HS-5 (cell line): ENCODE measurements around the gene OMA1.

Experiments
- DNase-seq: peaks from one replicate; pipeline ENCODE4 v3.0.0-alpha.2; 2012; ENCODE audit warnings: low read depth

OMA1 gene

GRCh38 chr1:58459911-58460310 lies 86.6 kb downstream of the OMA1 start:
- no peak for DNase-seq

DNA sequence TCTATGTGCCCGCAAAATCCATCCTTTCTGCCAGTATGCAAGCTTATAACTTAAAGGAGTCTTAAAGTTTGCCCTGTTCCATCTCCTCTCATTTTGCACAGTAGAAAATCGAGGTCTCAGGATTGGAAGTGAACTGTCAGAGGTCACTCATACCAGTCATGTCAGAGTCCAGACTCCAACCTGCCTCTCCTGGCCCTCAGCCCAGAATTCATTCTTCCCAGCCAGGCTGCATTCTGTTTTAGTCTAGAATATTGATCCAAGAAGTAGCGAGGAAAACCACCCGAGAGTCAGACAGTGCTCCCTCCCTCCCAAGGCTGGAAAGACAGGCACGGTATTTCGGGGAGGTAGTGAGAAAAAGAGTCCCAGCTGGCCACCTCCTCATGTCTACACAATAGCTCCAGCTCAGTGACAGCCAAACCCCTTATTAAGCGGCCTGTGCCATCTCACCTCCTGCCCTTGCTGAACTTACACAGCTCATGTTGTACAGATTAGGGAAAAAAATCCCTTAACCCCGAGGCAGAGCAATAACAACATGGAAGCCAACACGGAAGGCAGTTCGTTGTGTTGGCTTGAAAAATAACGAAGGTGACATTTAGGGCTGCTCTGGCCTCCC lies 89.4 kb downstream of the OMA1 start:
- DNase-seq, result no peak

DNA sequence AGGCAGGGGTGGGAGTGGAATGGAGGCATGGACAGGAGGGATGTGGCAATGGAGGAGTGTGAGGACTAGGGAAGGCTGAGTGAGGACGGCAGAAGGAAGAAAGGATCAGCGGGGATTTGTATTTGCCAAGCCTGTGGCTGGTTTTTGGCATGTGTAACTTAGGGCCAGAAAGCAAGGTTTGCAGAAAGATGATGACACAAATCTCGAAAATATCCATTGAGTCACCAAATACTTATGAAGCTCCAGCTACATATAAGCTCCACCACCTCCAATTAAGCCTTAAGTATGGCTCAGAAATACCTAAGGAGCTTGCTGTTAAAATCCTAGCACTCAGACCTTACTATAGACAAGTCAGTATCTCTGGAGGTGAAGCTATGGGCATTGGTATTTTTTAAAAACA lies 90.1 kb downstream of the OMA1 start:
- DNase-seq, result peak; percentile 45

DNA sequence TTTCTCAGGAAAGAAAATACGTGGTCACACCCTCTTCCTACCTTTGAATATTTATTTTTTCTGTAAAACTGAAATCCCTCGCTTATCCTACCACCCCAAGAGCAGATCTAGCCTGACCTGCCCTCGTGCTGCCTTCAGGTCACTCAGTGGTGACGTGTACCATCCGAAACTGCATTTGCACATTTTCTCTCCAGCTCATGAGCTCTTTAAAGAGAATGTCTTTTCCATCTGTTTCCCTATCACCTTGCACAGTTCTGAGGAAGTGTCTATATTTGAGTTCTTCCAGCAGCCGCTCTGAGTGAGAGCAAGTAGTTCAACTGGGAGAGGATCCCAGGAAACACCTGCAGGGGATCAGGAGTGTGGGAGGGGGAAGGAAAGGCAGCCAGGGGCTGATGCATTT lies 91.7 kb downstream of the OMA1 start:
- no peak for DNase-seq

- DNase-seq, result no peak
Measured at GRCh38 chr1:58454385-58454784, 92.1 kb downstream of the OMA1 start.

GRCh38 chr1:58451560-58452191 lies 94.8 kb downstream of the OMA1 start:
- no peak for DNase-seq

DNA sequence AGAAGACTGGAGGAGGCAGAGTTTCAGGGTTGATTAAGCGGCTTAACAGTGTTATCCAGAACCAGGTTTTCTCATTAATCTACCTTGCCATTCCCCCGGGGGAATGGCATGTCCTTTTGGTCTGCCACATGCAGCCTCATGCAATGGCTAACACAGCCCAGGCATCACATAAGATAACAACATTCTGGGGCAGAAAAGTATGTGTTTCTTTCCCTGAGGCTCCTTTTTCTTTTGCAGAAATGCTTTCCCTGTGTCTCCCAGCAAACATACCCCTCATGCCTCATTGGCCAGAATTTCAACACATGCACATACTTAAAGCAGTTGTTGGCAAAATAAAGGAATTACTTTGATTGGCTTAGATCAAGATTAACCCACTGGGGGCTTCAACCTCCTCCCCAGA lies 98.6 kb downstream of the OMA1 start:
- no peak for DNase-seq

- no peak for DNase-seq
Measured at GRCh38 chr1:58447042-58447441, 99.5 kb downstream of the OMA1 start.

DNA sequence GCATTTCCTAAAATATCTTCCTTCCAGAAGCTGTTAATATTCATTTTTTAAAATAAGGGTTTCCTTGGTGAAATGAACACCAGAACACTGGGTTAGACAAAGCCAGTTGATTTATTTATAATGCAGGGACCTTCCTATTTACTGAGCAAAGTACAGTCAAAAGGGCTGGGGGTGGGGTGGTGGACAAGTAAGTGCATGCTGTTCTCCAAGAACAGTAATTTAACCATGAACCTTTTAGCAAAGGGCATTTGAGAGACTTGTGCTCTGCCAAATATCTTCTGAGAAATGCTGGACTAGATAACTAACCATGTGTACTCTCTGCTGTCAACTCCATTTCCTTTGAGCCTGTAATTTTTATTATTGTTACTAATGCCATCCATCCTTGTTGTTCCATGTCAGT lies 100.2 kb downstream of the OMA1 start:
- DNase-seq, result no peak

DNA sequence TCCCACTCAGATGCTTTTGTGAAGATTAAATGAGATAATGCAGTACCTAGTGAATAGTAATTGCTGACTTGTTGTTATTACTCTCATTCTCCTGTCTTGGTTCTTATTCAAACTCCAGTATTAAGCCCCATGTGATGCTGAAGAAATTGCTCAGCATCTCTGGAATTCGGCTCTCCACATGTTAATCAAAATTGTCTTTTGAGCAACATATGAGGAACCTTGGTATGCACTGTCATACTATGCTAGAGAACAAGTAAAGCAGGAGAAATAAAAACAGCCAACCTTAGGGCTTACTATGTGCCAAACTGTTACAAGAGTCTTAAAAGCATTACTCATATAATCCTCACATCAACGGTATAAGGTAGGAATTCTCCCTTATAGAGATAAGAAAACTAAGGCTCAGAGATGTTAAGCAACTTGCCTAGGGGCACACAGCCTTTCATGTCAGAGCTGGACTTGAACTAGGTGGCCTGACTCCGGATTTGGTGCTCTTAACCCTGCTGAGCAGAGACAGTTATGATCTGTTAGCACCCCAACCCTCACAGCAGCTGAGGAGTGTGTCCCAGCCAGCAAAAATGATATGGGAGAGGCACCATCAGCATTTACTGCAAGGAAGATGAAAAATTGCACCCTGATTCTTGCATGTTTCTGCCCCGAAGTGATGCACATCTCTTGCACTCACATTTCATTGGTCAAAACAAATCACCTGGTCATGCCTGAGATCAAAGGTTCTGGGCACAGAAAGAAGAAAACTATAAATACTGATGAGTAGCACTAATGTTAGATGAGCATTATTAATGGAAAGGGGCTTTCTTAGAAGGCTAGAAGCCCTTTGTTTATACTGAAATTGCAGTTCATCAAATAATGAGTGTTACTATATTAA lies 102.3 kb downstream of the OMA1 start:
- no peak for DNase-seq

GRCh38 chr1:58442114-58442513 lies 104.4 kb downstream of the OMA1 start:
- DNase-seq, result no peak

GRCh38 chr1:58441699-58442098 lies 104.8 kb downstream of the OMA1 start:
- DNase-seq, result no peak

GRCh38 chr1:58440696-58441095 lies 105.8 kb downstream of the OMA1 start:
- no peak for DNase-seq

GRCh38 chr1:58439946-58440345 lies 106.6 kb downstream of the OMA1 start:
- DNase-seq, result no peak

- no peak for DNase-seq
Measured at GRCh38 chr1:58438468-58438867, 108.1 kb downstream of the OMA1 start.

DNA sequence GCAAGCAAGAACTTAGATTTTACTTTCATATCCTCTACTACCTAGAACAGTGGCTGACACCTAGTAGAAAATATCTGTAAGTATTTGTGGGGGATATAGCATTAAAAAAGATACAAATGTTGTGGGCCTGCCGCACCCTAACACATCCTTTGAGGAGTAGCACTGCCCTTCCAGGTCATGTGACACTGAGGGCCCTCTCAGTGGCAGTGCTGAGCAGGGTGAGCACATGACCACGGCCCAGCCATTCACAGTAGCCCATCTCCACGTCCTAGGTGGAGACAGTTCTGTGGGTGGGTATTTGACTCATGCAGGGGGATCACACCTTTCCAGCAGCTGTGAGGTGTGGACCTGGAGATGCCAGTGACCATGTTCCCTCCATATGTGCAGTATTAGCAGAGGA lies 108.9 kb downstream of the OMA1 start:
- no peak for DNase-seq

DNA sequence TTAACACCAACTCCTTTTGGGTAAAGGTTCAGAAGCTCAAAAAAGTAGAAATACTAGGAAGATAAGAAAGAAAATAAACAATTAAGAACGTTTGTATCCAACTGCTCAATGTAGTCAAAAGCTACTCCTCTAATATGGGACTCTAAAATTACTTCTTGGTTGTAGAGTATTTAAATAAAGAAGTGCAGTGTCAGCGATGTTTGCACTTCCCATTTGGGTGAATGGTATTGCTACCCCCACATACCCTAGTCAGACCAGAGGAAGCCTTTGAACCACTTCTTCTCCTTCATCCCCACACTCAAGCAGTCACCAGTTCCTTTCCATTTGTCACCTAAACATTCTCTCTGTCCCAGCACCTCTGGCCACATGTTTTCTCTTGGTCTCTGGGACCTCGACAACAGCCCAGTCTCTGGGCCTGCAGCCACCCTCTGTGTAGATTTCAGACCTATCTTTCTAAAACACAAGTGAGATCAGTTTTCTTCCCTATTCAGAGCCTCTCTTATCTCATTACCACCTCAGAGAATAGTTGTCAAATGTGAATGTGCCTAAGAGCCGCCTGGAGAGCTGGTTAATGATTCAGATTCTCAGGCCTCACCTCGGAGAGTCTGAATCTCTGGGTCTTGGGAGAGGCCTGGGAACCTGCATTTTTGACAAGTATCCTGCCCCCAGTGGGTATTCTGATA lies 109.8 kb downstream of the OMA1 start:
- DNase-seq, result no peak

DNA sequence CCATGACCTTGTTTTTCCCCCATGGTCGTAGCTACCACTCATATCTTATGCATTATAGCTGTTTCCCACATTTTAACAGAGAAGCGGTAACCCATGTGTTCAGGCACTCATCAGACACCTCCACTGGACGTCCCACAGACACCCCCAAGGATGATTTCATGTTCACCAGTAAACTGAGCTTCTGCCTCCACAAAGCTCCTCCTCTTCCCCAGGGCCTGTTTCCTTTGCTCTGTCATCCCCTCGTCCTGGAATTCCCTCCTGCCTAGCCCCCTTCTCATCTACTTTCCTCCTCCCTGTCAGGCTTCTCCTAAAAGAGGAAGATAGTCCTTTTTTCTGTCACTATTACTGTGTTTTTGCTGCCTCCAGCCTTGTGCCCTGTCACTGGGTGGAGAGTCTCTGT lies 111.2 kb downstream of the OMA1 start:
- DNase-seq, result no peak

GRCh38 chr1:58434607-58435006 lies 111.9 kb downstream of the OMA1 start:
- no peak for DNase-seq

GRCh38 chr1:58434181-58434580 lies 112.3 kb downstream of the OMA1 start:
- no peak for DNase-seq

GRCh38 chr1:58432851-58433668 lies 113.5 kb downstream of the OMA1 start:
- peak; percentile 60 for DNase-seq
